GM13976 (cell line): ENCODE data around the gene IGF2R.
"Not testable (repeated sequence)": the region's sequence is repeated elsewhere in the genome, so short reads cannot be mapped to it uniquely, and the experiment has no call there.

Experiments used
- DNase-seq: peaks from one replicate; pipeline ENCODE4 v3.0.0; 2012; ENCODE audit warnings: low spot score
- in situ Hi-C: fragments of 300-500 bp; cut with MboI; formaldehyde crosslinking; loops from one replicate; pipeline ENCODE4 v1.12.0; 2022; ENCODE audit warnings: low sequenced_read_pairs, mixed read lengths, inconsistent platforms; ENCODE audit not compliant: unreplicated experiment
- TF ChIP-seq, protein P1 (sequence below): IDR thresholded peaks from 2 replicates; pipeline ENCODE4 v1.5.1; 2012; ENCODE audit warnings: borderline replicate concordance, mild to moderate bottlenecking; ENCODE audit not compliant: insufficient read depth; ENCODE audit errors: extremely low read depth, missing control alignments, control extremely low read depth

IGF2R gene, protein sequence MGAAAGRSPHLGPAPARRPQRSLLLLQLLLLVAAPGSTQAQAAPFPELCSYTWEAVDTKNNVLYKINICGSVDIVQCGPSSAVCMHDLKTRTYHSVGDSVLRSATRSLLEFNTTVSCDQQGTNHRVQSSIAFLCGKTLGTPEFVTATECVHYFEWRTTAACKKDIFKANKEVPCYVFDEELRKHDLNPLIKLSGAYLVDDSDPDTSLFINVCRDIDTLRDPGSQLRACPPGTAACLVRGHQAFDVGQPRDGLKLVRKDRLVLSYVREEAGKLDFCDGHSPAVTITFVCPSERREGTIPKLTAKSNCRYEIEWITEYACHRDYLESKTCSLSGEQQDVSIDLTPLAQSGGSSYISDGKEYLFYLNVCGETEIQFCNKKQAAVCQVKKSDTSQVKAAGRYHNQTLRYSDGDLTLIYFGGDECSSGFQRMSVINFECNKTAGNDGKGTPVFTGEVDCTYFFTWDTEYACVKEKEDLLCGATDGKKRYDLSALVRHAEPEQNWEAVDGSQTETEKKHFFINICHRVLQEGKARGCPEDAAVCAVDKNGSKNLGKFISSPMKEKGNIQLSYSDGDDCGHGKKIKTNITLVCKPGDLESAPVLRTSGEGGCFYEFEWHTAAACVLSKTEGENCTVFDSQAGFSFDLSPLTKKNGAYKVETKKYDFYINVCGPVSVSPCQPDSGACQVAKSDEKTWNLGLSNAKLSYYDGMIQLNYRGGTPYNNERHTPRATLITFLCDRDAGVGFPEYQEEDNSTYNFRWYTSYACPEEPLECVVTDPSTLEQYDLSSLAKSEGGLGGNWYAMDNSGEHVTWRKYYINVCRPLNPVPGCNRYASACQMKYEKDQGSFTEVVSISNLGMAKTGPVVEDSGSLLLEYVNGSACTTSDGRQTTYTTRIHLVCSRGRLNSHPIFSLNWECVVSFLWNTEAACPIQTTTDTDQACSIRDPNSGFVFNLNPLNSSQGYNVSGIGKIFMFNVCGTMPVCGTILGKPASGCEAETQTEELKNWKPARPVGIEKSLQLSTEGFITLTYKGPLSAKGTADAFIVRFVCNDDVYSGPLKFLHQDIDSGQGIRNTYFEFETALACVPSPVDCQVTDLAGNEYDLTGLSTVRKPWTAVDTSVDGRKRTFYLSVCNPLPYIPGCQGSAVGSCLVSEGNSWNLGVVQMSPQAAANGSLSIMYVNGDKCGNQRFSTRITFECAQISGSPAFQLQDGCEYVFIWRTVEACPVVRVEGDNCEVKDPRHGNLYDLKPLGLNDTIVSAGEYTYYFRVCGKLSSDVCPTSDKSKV (N-terminal part only)

DNA sequence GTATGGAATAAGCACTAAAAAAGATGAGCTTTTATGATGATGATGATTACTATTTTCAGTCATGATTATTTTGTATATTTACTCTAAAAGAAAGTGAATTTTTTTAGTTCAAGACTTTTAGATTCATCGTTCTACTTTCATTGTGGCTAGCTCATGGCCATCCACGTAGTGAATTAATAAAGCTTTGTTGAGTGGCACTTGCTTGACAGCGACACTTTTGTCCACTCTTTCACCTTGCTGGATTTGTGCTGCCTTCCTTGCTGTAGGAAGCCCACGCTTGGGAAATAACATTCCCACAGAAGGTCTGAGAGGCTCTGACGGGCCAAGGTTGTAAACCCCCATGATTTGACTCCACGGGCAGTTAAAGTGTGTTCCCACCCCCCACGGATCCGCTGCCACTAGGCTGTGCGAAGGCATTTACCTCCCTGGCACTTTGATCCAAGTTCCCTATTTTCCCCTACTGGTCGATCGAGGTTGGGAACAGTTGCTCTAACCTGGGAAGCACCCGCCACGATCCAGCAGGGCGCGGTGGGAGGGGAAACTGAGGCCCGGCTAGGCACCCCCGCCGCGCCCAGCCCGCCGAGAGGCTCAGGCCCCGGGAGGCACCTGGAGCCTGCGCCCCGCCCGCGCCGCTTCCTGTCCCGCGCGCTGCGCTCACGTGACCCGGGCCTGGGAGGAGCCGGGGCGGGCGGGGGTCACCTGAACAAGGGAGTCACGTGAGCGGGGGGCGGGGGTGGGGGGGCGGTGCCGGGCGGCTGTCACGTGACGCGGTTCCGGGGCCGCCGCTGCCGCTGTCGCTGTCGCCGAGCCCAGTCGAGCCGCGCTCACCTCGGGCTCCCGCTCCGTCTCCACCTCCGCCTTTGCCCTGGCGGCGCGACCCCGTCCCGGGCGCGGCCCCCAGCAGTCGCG lies at the start of gene IGF2R:
TSS of gene IGF2R (plus strand) at position 788 of the 909 bp plus-strand sequence. CDS start 165 bp downstream, outside the sequence.
- TF ChIP-seq, protein P1, sequence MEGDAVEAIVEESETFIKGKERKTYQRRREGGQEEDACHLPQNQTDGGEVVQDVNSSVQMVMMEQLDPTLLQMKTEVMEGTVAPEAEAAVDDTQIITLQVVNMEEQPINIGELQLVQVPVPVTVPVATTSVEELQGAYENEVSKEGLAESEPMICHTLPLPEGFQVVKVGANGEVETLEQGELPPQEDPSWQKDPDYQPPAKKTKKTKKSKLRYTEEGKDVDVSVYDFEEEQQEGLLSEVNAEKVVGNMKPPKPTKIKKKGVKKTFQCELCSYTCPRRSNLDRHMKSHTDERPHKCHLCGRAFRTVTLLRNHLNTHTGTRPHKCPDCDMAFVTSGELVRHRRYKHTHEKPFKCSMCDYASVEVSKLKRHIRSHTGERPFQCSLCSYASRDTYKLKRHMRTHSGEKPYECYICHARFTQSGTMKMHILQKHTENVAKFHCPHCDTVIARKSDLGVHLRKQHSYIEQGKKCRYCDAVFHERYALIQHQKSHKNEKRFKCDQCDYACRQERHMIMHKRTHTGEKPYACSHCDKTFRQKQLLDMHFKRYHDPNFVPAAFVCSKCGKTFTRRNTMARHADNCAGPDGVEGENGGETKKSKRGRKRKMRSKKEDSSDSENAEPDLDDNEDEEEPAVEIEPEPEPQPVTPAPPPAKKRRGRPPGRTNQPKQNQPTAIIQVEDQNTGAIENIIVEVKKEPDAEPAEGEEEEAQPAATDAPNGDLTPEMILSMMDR: no peak
- in situ Hi-C loops: no loop called here
- peak; percentile 98 for DNase-seq

DNA sequence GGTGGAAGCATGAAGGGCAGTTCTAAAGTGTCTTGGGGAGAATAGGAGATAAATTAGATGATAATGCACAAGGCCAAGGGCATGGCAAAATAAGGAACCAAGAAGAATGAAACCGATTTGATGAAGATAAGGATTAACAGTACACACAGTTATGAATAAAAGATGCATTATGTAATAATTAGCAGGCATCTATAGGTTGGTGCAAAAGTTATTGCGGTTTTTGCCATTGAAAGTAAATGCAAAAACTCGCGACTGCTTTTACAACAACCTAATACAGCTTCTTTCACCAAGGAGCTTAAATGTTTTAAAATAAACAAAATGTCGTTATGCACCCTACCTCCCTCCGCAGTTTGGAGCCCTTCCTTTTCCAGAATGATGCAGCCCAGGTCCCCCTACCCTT lies 49.1 kb upstream of the IGF2R start:
- TF ChIP-seq, protein P1: no peak

DNA sequence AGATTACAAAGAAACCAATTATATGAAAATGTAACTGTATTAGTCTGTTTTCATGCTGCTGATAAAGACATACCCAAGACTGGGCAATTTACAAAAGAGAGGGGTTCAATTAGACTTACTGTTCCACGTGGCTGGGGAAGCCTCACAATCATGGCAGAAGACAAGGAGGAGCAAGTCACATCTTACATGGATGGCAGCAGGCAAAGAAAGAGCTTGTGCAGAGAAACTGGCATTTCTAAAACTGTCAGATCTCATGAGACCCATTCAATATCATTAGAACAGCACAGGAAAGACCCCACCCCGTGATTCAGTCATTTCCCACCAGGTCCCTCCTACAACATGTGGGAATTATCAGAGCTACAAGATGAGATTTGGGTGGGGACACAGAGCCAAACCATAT lies 44.7 kb upstream of the IGF2R start:
- in situ Hi-C loops, DNase-seq: not testable (repeated sequence)

More for the DNA sequence above, 49.1 kb upstream of the IGF2R start:
- in situ Hi-C loops: no loop called here
- no peak for DNase-seq

DNA sequence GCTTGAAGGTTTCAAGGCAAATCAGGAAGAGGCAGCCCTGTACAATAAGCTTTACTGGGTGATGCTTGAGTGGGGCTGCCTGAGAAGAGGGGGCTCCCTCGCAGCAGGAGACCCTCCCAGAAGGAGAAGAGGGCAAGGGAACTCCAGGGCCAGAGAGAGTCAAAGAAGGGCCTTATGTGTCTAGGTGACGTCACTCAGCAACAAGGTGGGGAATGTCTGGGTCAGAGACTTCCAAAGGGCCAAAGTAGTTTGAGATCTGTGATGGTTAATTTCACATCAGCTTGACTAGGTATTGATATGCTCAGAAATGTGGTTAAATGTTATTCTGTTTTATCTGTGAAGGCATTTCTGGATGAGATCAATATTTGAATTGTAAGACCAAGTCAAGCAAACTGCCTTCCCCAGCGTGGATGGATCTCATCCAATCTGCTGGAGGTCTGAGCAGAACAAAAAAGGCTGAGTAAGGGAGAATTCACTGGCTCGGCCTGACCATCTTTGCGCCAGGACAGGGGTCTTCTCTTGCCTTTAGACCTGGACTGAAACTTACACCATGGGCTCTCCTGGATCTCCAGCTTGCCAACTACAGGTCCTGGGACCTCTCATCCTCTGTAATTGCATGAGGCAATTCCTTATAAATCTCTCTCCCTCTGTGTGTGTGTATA lies 42.2 kb upstream of the IGF2R start:
- in situ Hi-C loops: no loop called here
- no peak for DNase-seq
- TF ChIP-seq, protein P1: no peak

DNA sequence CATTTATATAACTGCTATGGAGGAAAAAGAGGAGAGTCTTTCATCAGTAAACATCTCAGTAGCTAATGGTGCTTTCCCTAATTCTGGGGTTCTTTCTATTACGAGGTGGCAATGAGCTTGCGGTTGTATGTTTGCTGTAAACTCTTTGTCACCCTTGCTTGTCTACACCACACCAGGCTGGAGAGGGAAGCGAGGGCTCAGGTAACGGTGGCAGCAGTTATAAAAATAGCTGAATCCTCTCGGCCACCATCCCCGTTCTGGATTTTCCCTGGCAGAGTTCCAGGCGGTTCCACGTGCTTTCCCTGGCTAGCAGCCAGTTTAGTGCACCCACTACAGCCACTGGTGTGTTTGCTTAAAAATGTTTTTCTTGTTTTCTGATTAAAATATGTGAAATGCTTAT lies 39.1 kb upstream of the IGF2R start:
- TF ChIP-seq, protein P1: no peak
- peak; percentile 22 for DNase-seq
- in situ Hi-C loops: no loop called here

DNA sequence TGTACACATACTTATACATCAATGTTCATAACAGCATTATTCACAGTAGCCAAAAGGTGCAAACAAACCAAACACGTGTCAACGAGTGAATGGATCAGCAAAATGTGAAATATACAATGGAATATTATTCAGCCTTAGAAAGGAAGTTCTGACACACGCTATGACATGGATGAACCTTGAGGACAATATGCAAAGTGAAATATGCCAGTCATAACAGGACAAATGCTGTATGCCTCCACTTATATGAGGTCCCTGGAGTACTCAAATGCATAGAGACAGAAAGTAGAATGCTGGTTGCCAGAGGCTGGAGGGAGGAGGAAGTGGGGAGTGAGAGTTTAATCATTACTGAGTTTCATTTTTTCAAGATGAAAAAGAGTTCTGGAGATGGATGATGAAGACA lies 37.8 kb upstream of the IGF2R start:
- in situ Hi-C loops: no loop called here
- TF ChIP-seq, protein P1: no peak
- DNase-seq: no peak
